IMR-90 (cell line): ENCODE results near the gene TPP1. TPM values are rescaled to one million over a fixed set of nuclear protein-coding genes. Genes with fewer than 3 reads are reported as not detected.

Experiments
- ATAC-seq: fragments of 200-7000 bp; cut with Tn5 transposase; 2 replicates; pipeline ENCODE4 v1.9.1; 2020; ENCODE audit warnings: low read depth, mild to moderate bottlenecking, moderate library complexity
- BruUV-seq: library from RNA; stranded (reverse); fragments of 400-500 nt; replicated peaks from 2 replicates; lab custom pipeline; 2021; lab: Mats Ljungman, UMichigan
- CTCF ChIA-PET: fragments of 300-600 bp; formaldehyde crosslinking; extraction: SDS; loops from one replicate; lab custom pipeline; 2021; ENCODE audit warnings: antibody characterized with exemption; lab: Yijun Ruan, JAX
- POLR2A ChIA-PET: fragments of 300-600 bp; sonication (Branson Sonifier 250); formaldehyde crosslinking; loops from one replicate; lab custom pipeline; 2022; ENCODE audit warnings: antibody characterized with exemption; ENCODE audit not compliant: unreplicated experiment; lab: Charles Lee
- DNase-seq: peaks from one replicate; pipeline ENCODE4 v3.0.0; 2013
- H2AFZ ChIP-seq: replicated peaks from 2 replicates; pipeline ENCODE3; 2013; ENCODE audit warnings: low read length, mild to moderate bottlenecking; ENCODE audit not compliant: poor library complexity
- H2AK5ac ChIP-seq: 2 replicates; pipeline ENCODE4 v1.6.1; 2013; ENCODE audit warnings: low read depth, low read length, inconsistent platforms
- H2AK9ac ChIP-seq: replicated peaks from 2 replicates; pipeline ENCODE3; 2013; ENCODE audit warnings: mild to moderate bottlenecking, low read depth, low read length, moderate library complexity; ENCODE audit not compliant: poor library complexity
- H2BK120ac ChIP-seq: 2 replicates; pipeline ENCODE4 v1.6.1; 2013; ENCODE audit warnings: low read depth, low read length, inconsistent platforms
- H2BK15ac ChIP-seq: 3 replicates; pipeline ENCODE4 v1.6.1; 2013; ENCODE audit warnings: low read depth, low read length, inconsistent platforms
- H2BK20ac ChIP-seq: 2 replicates; pipeline ENCODE4 v1.6.1; 2013; ENCODE audit warnings: low read depth, mild to moderate bottlenecking, inconsistent platforms, low read length, moderate library complexity
- H2BK5ac ChIP-seq: 2 replicates; pipeline ENCODE4 v1.6.1; 2013; ENCODE audit warnings: mild to moderate bottlenecking, low read depth, low read length, inconsistent platforms; ENCODE audit not compliant: poor library complexity, severe bottlenecking
- H3K14ac ChIP-seq: replicated peaks from 2 replicates; pipeline ENCODE4 v1.6.1; 2013; ENCODE audit warnings: low read depth, low read length, inconsistent platforms
- H3K18ac ChIP-seq: 2 replicates; pipeline ENCODE4 v1.6.1; 2013; ENCODE audit warnings: low read depth, low read length, control low read depth
- H3K23ac ChIP-seq: 2 replicates; pipeline ENCODE4 v1.6.1; 2013; ENCODE audit warnings: low read depth, low read length, inconsistent platforms
- H3K27ac ChIP-seq: 2 replicates; pipeline ENCODE4 v1.5.1; 2013; ENCODE audit warnings: mild to moderate bottlenecking, control low read depth, low read length; ENCODE audit not compliant: insufficient read depth
- H3K27me3 ChIP-seq: 2 replicates; pipeline ENCODE4 v1.6.1; 2013; ENCODE audit warnings: low read length; ENCODE audit not compliant: control insufficient read depth, insufficient read depth
- H3K36me3 ChIP-seq: 2 replicates; pipeline ENCODE4 v1.6.1; 2013; ENCODE audit warnings: low read length, mixed read lengths; ENCODE audit not compliant: control insufficient read depth, insufficient read depth
- H3K4ac ChIP-seq: 2 replicates; pipeline ENCODE4 v1.6.1; 2013; ENCODE audit warnings: low read depth, low read length, inconsistent platforms
- H3K4me1 ChIP-seq: 2 replicates; pipeline ENCODE4 v1.6.1; 2013; ENCODE audit warnings: low read length, mixed read lengths; ENCODE audit not compliant: control insufficient read depth, insufficient read depth
- H3K4me2 ChIP-seq: 2 replicates; pipeline ENCODE4 v1.6.1; 2013; ENCODE audit warnings: low read depth, mild to moderate bottlenecking, control low read depth, low read length, moderate library complexity
- H3K4me3 ChIP-seq: 2 replicates; pipeline ENCODE4 v1.5.1; 2013; ENCODE audit warnings: low read depth, mild to moderate bottlenecking, control low read depth, low read length, moderate library complexity; ENCODE audit not compliant: insufficient read depth
- H3K56ac ChIP-seq: 2 replicates; pipeline ENCODE4 v1.6.1; 2013; ENCODE audit warnings: low read length, inconsistent platforms; ENCODE audit not compliant: insufficient read depth; ENCODE audit errors: extremely low read depth
- H3K79me1 ChIP-seq, 2 experiments: 2 replicates each; pipeline ENCODE4 v1.6.1; 2013; ENCODE audit warnings: low read length in 2 of 2, inconsistent platforms in 1 of 2, low read depth in 1 of 2
- H3K9ac ChIP-seq: 2 replicates; pipeline ENCODE4 v1.6.1; 2013; ENCODE audit warnings: low read depth, low read length, control low read depth
- H3K9me1 ChIP-seq: 2 replicates; pipeline ENCODE4 v1.6.1; 2013; ENCODE audit warnings: low read length, inconsistent platforms; ENCODE audit not compliant: insufficient read depth
- H3K9me3 ChIP-seq: 2 replicates; pipeline ENCODE4 v1.6.1; 2013; ENCODE audit warnings: low read length; ENCODE audit not compliant: control insufficient read depth, insufficient read depth
- H4K20me1 ChIP-seq: 2 replicates; pipeline ENCODE4 v1.6.1; 2013; ENCODE audit warnings: low read length, inconsistent platforms; ENCODE audit not compliant: insufficient read depth
- H4K5ac ChIP-seq: 2 replicates; pipeline ENCODE4 v1.6.1; 2013; ENCODE audit warnings: mild to moderate bottlenecking, low read depth, low read length, control low read depth
- H4K8ac ChIP-seq, 2 experiments: 2 replicates each; pipeline ENCODE4 v1.6.1; 2013; ENCODE audit warnings: low read depth in 2 of 2, low read length in 2 of 2, control low read depth in 1 of 2, inconsistent platforms in 1 of 2
- H4K91ac ChIP-seq: 2 replicates; pipeline ENCODE4 v1.6.1; 2013; ENCODE audit warnings: low read depth, low read length, inconsistent platforms; ENCODE audit not compliant: insufficient read depth
- CTCF ChIP-seq: conservative IDR thresholded peaks from 2 replicates; pipeline ENCODE4 v1.5.1; 2012; ENCODE audit warnings: mild to moderate bottlenecking, low read depth, low read length, improper control_type of control experiment
- FOS ChIP-seq: fragments of 150-350 bp; IDR thresholded peaks from 2 replicates; pipeline ENCODE4 v1.6.1; 2016; ENCODE audit warnings: low read depth, low read length
- MAFK ChIP-seq: IDR thresholded peaks from 2 replicates; pipeline ENCODE4 v1.6.1; 2012; ENCODE audit warnings: low read depth, low read length, improper control_type of control experiment
- MXI1 ChIP-seq: IDR thresholded peaks from 2 replicates; pipeline ENCODE4 v1.6.1; 2012; ENCODE audit warnings: low read depth, mild to moderate bottlenecking, low read length, moderate library complexity, borderline replicate concordance
- WGBS, 2 experiments: methylation state at CpG; one replicate each; pipeline versions ENCODE4 v1.1.5 to v1.1.7; 2013; ENCODE audit warnings: missing lambda C conversion rate in 2 of 2; ENCODE audit not compliant: insufficient read length in 1 of 2; ENCODE audit errors: extremely low coverage in 2 of 2; 5-methylcytosine and 5-hydroxymethylcytosine counted together
- dilution Hi-C: fragments of 300-500 bp; cut with HindIII; formaldehyde crosslinking; loops from one replicate; pipeline ENCODE4 v1.14.3; 2018; ENCODE audit warnings: low sequenced_read_pairs; ENCODE audit not compliant: unreplicated experiment
- in situ Hi-C: fragments of 300-500 bp; cut with MboI; formaldehyde crosslinking; loops from 3 replicates; pipeline ENCODE4 v1.14.3; 2019; ENCODE audit warnings: low sequenced_read_pairs, inconsistent platforms, mixed read lengths
- intact Hi-C: fragments of 100-400 bp; cut with micrococcal nuclease; formaldehyde crosslinking; loops from 2 replicates; pipeline ENCODE4 v1.10.0; 2022
- polyA plus RNA-seq, 3 experiments: library from polyadenylated mRNA; depleted of rRNA; stranded (reverse); fragments of >200 nt; gene quantifications; 2 replicates each; pipeline ENCODE4 v1.2.3, GENCODE V29; 2012; ENCODE audit warnings: low replicate concordance in 1 of 3
- total RNA-seq: library from RNA; depleted of rRNA; stranded (reverse); fragments of >200 nt; gene quantifications from 2 replicates; pipeline ENCODE4 v1.2.3, GENCODE V29; 2012

TPP1 gene
- total and polyA plus RNA-seq, 2 of the 4 experiments (the other 2 are of a cell fraction): 33.5 to 108 TPM

GRCh38 chr11:6625156-6625831 lies 6.1 kb upstream of the TPP1 start:
- no peak overlapping the region for H3K4ac ChIP-seq
- CTCF ChIA-PET: no interaction called here

More at GRCh38 chr11:6625156-6625831, 6.1 kb upstream of the TPP1 start:
- no TSS peak for BruUV-seq
- H3K23ac ChIP-seq: no peak overlapping the region
- WGBS, 2 experiments: 100% methylated on average over 1 of the region's 12 CpGs; no CpG with 5 or more reads in 1 of the 2 experiments
- TF ChIP-seq FOS (no peak), CTCF (no peak), MAFK (no peak), MXI1 (no peak)
- H3K9ac ChIP-seq: no peak overlapping the region
- H2BK5ac ChIP-seq: no peak overlapping the region
- H3K36me3 ChIP-seq: peaks cover 52% of the 10 kb centered on the region
- H4K5ac ChIP-seq: no peak overlapping the region
- no peak overlapping the region for H4K8ac ChIP-seq
- H3K4me1 ChIP-seq: no peaks in the 10 kb centered on the region
- no peak overlapping the region for H4K91ac ChIP-seq
- no peak overlapping the region for H2BK120ac ChIP-seq
- H3K4me3 ChIP-seq: no peak overlapping the region
- no peak overlapping the region for H3K4me2 ChIP-seq
- H3K18ac ChIP-seq: no peak overlapping the region
- DNase-seq: no peak
- no peaks in the 10 kb centered on the region for H3K9me1 ChIP-seq
- no peak overlapping the region for H3K14ac ChIP-seq
- no peaks in the 10 kb centered on the region for H3K27me3 ChIP-seq
- no peak overlapping the region for H2AFZ ChIP-seq
- dilution Hi-C loops (no loop called here), in situ Hi-C loops (no loop called here), intact Hi-C loops (no loop called here)
- H3K56ac ChIP-seq: no peak overlapping the region
- no peak overlapping the region for H2BK15ac ChIP-seq
- H4K20me1 ChIP-seq: no peaks in the 10 kb centered on the region
- no peaks in the 10 kb centered on the region for H3K9me3 ChIP-seq
- no peak for ATAC-seq
- no peak overlapping the region for H2BK20ac ChIP-seq
- no peak overlapping the region for H2AK5ac ChIP-seq
- H3K27ac ChIP-seq: no peak overlapping the region
- no peaks in the 10 kb centered on the region for H3K79me1 ChIP-seq
- no peak overlapping the region for H2AK9ac ChIP-seq
- POLR2A ChIA-PET: no interaction called here
